ENCODE measurements around the gene USP15. TPM values are rescaled to one million over a fixed set of nuclear protein-coding genes. Genes with fewer than 3 reads are reported as not detected.

USP15 gene
- total and polyA plus RNA-seq, 2 of the 4 experiments (the other 2 are of a cell fraction) = 28.5 to 49.6 TPM

DNA sequence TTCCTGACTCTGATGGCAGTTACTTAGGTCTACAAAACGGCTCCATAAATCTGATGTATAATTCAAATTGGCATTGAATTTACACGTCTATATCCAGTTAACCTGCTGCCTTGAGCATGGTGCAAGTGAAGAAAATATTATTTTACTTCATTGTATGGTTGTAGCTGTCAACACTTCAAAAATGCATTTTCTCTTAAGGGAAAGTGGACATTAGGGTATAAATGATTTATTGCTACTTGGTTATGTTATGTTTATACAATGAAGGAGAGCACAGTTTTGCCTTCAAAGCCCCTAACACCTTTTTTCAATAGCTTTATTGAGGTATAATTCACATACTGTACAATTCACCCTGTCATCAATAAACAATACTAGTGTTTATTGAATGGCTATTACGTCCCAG, 2.0 kb upstream of the USP15 start:
- ATAC-seq (ENCODE audit: low read depth) (no peak), DNase-seq (no peak)
- Histone ChIP-seq H3K36me3 (ENCODE audit: control insufficient read depth, insufficient read depth, low read length) (no peaks in the 10 kb centered on the region), H4K20me1 (ENCODE audit: insufficient read depth, low read length) (peaks cover 4% of the 10 kb centered on the region; the same call in 1 of the 2 replicates), H3K18ac (ENCODE audit: low read depth, low read length) (no peak overlapping the region), H2BK5ac (ENCODE audit: low read depth, low read length, poor library complexity, severe bottlenecking) (no peak overlapping the region), H3K9ac (ENCODE audit: low read depth, low read length) (no peak overlapping the region), H2BK20ac (ENCODE audit: low read depth, low read length) (no peak overlapping the region), H3K9me3 (ENCODE audit: control insufficient read depth, insufficient read depth, low read length) (no peaks in the 10 kb centered on the region), H2BK120ac (ENCODE audit: low read depth, low read length) (no peak overlapping the region), H3K27me3 (ENCODE audit: control insufficient read depth, insufficient read depth, low read length) (no peaks in the 10 kb centered on the region), H2AK5ac (ENCODE audit: low read depth, low read length) (no peak overlapping the region), H3K27ac (ENCODE audit: insufficient read depth, low read length) (no peak overlapping the region), H3K4me2 (ENCODE audit: low read depth, low read length) (no peak overlapping the region), H2BK15ac (ENCODE audit: low read depth, low read length) (no peak overlapping the region), H3K4me1 (ENCODE audit: control insufficient read depth, insufficient read depth, low read length) (no peaks in the 10 kb centered on the region; the same call in 1 of the 2 replicates), H3K23ac (ENCODE audit: low read depth, low read length) (no peak overlapping the region), H2AK9ac (replicated peaks; ENCODE audit: low read depth, low read length, poor library complexity) (no peak overlapping the region), H4K91ac (ENCODE audit: insufficient read depth, low read depth, low read length) (no peak overlapping the region), H3K4me3 (ENCODE audit: insufficient read depth, low read depth, low read length) (no peak overlapping the region), H4K5ac (ENCODE audit: low read depth, low read length) (no peak overlapping the region), H2AFZ (replicated peaks; ENCODE audit: low read length, poor library complexity) (no peak overlapping the region), H3K4ac (ENCODE audit: low read depth, low read length) (no peak overlapping the region), H3K56ac (ENCODE audit: extremely low read depth, insufficient read depth, low read length) (no peak overlapping the region), H4K8ac (ENCODE audit: low read depth in 2 of 2, low read length in 2 of 2) (no peak overlapping the region), H3K79me1 (ENCODE audit: low read depth in 1 of 2, low read length in 2 of 2) (peaks cover 0 to 22% of the 10 kb centered on the region in 2 experiments; a peak in 2 of 4 replicates), H3K9me1 (ENCODE audit: insufficient read depth, low read length) (no peaks in the 10 kb centered on the region), H3K14ac (replicated peaks; ENCODE audit: low read depth, low read length) (no peak overlapping the region)
- in situ Hi-C loops (cut with MboI; ENCODE audit: low sequenced_read_pairs) = no loop called here
- WGBS, 2 experiments (ENCODE audit: extremely low coverage in 2 of 2, insufficient read length in 1 of 2) = no CpG with 5 or more reads among the region's 3 CpGs
- TF ChIP-seq, protein P1, sequence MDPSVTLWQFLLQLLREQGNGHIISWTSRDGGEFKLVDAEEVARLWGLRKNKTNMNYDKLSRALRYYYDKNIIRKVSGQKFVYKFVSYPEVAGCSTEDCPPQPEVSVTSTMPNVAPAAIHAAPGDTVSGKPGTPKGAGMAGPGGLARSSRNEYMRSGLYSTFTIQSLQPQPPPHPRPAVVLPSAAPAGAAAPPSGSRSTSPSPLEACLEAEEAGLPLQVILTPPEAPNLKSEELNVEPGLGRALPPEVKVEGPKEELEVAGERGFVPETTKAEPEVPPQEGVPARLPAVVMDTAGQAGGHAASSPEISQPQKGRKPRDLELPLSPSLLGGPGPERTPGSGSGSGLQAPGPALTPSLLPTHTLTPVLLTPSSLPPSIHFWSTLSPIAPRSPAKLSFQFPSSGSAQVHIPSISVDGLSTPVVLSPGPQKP (IDR thresholded peaks at IDR 0.05; ENCODE audit: borderline replicate concordance, low read depth, low read length) = no peak
- TF ChIP-seq NFE2L2 (IDR thresholded peaks at IDR 0.05; ENCODE audit: low read depth, low read length) (no peak), POLR2A (IDR thresholded peaks at IDR 0.05; ENCODE audit: low read depth, low read length) (no peak), RAD21 (IDR thresholded peaks at IDR 0.05; ENCODE audit: low read length) (no peak), MAZ (IDR thresholded peaks at IDR 0.05; ENCODE audit: borderline replicate concordance, low read depth, low read length) (no peak), RFX5 (IDR thresholded peaks at IDR 0.05; ENCODE audit: low read depth, low read length) (no peak), MAFK (IDR thresholded peaks at IDR 0.05; ENCODE audit: low read depth, low read length) (no peak), FOS (IDR thresholded peaks at IDR 0.05; ENCODE audit: low read depth, low read length) (no peak), RCOR1 (IDR thresholded peaks at IDR 0.05; ENCODE audit: insufficient replicate concordance, low read length) (no peak), CEBPB (IDR thresholded peaks at IDR 0.05; ENCODE audit: low read depth, low read length) (no peak), SMC3 (IDR thresholded peaks at IDR 0.05; ENCODE audit: low read depth, low read length) (no peak)
- TF ChIP-seq, protein P2, sequence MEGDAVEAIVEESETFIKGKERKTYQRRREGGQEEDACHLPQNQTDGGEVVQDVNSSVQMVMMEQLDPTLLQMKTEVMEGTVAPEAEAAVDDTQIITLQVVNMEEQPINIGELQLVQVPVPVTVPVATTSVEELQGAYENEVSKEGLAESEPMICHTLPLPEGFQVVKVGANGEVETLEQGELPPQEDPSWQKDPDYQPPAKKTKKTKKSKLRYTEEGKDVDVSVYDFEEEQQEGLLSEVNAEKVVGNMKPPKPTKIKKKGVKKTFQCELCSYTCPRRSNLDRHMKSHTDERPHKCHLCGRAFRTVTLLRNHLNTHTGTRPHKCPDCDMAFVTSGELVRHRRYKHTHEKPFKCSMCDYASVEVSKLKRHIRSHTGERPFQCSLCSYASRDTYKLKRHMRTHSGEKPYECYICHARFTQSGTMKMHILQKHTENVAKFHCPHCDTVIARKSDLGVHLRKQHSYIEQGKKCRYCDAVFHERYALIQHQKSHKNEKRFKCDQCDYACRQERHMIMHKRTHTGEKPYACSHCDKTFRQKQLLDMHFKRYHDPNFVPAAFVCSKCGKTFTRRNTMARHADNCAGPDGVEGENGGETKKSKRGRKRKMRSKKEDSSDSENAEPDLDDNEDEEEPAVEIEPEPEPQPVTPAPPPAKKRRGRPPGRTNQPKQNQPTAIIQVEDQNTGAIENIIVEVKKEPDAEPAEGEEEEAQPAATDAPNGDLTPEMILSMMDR (conservative IDR thresholded peaks at IDR 0.05; ENCODE audit: low read depth, low read length) = no peak
- ChIA-PET POLR2A (ENCODE audit: unreplicated experiment) (no interaction called here), CTCF (no interaction called here)
- dilution Hi-C loops (cut with HindIII; ENCODE audit: low sequenced_read_pairs, unreplicated experiment) = no loop called here
- BruUV-seq (replicated peaks) = no TSS peak
- intact Hi-C loops (cut with micrococcal nuclease) = no loop called here

Data from IMR-90 (cell line).